Smooth muscle cell of the brain vasculature (primary cell): ENCODE results near the gene LRP4.

ENCODE experiments used
- DNase-seq: peaks from one replicate; pipeline ENCODE4 v3.0.0-alpha.2; 2012; ENCODE audit warnings: low read depth, low spot score

Gene LRP4

DNA sequence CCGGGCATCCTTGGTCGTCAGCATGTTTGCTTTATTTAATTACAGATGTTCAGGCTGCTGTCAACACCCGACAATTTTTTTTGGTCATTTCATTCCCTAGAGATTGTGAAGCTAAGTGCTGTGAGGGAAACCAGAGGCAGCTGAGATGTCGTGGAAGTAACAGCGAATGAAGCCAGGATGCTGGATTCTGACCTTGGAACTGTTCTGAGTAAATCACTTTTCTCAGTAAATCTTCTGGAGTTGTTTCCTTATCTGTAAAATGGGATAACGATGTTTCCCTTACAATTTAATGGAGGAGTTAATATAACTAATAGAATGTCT lies 71.9 kb downstream of the LRP4 start:
- DNase-seq, result no peak

GRCh38 chr11:46845740-46846509 lies 72.4 kb downstream of the LRP4 start, which contains the start of gene CKAP5:
Gene CKAP5, minus strand, starts transcription at chr11:46846280. Its CDS starts 25,049 bp downstream, at chr11:46821231.
- DNase-seq, result peak; percentile 72

DNA sequence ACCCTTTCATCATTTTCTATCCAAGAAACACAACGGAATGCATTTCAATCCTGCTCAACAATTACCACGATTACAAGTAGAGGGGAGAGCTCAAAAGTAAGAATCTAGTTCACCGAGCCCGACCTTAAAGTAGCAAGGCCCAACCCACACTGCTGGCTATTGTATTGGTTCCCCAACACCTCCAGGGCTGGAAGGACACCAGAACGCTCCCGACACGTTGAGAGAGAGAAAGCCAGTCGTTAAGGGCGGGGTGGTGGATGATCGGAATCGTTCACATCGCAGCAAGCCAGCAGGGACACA lies 73.0 kb downstream of the LRP4 start:
- DNase-seq, result no peak

DNA sequence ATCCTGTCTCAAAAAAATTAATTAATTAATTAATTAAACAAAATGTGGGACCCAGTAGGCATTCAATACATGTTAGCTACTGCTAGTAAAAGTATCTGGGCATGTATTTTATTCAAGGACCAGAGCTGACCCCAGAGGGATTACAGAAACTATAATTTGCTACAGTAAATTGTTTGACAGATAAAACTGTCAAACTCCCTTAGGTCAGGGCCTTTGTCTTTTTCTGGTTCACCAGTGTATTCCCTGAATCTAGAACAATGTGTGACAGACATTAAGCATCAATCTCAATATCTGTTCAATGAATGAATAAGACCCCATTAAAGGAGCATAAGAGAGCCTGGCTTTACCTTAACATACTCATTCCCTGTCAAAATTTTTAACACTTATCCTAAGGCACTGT lies 78.2 kb downstream of the LRP4 start:
- no peak for DNase-seq

GRCh38 chr11:46838501-46838900 lies 79.8 kb downstream of the LRP4 start:
- DNase-seq, result no peak

GRCh38 chr11:46837860-46838259 lies 80.5 kb downstream of the LRP4 start:
- DNase-seq, result no peak

DNA sequence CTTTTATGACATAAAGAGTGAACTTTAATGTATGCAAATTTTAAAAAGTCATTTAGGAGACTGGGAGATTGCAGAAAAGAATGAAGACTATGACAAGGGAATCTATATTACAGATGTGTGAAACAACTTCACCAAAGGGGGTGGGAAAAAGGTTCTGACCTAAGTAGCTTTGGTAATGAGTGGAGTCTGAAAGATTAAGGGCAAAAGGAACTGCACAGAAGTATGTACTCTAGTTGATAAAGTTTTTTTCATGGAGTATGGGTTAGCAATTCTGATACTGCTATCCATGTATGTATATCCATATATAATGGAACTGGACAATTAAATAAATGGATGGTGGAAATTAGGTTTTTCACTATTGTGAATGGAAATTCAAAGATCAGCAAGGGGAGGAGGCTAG lies 81.5 kb downstream of the LRP4 start:
- no peak for DNase-seq

DNA sequence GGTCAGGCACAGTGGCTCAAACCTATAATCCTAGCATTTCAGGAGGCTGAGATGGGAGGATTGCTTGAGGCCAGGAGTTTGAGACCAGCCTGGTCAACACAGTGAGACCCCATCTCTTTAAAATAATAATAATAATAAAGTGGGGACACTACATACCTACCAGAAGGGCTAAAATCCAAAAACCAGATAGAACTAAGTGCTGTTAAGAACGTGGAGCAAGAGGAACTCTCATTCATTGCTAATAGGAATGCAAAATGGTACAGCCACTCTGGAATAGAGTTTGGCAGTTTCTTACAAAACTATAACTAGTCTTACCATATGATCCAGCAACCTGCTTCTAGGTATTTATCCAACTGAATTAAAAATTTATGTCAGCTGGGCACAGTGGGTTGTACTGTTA lies 81.9 kb downstream of the LRP4 start:
- no peak for DNase-seq

- no peak for DNase-seq
Measured at GRCh38 chr11:46835897-46836296, 82.5 kb downstream of the LRP4 start.

GRCh38 chr11:46834821-46835220 lies 83.5 kb downstream of the LRP4 start:
- DNase-seq, result no peak

- DNase-seq, result no peak
Measured at GRCh38 chr11:46832511-46833214, 85.7 kb downstream of the LRP4 start.

GRCh38 chr11:46827995-46828394 lies 90.4 kb downstream of the LRP4 start:
- DNase-seq, result no peak

DNA sequence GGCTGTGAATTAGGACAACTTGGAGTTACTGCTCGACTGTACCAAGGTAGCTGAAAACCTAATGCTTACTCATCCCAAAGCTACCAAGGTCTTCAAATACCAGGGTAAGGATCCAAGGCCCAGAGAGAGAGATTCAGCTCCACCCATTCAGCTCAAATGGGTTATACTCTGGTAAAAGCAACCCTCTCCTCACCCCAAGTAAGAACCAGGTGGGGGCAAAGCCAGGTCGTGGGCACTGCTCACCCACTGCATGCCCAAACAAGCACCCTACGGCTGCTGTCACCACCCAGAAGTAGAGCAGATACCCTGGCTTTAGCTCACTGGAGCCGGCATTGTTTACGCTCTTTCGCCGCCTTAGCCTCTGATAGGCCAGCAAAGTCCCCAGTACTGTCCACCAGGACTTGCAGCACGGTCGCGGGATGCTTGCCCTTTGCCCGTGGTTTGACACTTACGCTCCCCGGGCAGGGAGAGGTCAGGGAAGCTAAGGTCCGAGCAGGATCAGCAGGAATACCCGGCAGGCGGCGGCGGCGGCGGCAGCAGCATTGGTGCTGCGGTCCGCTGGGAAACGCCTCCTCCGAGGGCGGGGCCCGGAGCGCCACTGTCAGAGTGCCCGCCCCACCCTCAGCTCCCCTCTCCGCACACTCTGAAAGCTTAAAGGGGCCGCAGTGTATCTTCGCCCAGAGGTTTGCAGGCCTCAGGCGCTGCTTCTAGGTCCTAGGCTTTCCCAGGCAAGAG lies 91.9 kb downstream of the LRP4 start:
- DNase-seq, result no peak

- peak; percentile 17 for DNase-seq
Measured at GRCh38 chr11:46808799-46809431, 109.4 kb downstream of the LRP4 start.
